ENCODE measurements around the gene ABHD17A. TPM values are rescaled to one million over a fixed set of nuclear protein-coding genes. Genes with fewer than 3 reads are reported as not detected.
"Not testable (repeated sequence)": the region's sequence is repeated elsewhere in the genome, so short reads cannot be mapped to it uniquely, and the experiment has no call there.

ABHD17A gene
- total RNA-seq, 1 experiment from 2014 or later: 47.5 TPM

DNA sequence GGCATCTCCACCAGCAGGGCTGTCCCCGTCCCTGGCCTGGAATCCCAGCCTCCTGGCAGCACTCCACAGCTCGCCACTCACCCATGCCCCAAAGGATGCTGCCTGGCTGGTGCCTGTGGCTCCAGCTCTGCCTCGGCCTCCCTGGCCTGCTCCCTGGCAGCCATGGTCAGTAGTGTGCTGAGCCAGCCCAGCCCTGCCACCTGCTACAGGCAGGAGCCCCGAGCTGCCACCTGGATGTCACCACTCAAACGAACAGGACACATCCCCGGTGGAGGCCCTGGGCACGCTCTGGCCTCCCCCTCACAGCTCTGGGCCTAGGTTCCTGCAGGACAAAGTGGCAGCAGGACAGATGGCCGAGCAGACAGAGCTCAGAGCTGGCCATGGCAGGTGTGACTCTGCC is 6.7 kb downstream of the ABHD17A start:
- H3K27me3 ChIP-seq (ENCODE audit: insufficient read depth, low read length); H4K20me1 ChIP-seq (ENCODE audit: control insufficient read depth, insufficient read depth, insufficient read length); DNase-seq; H4K8ac ChIP-seq (replicated peaks; ENCODE audit: insufficient read length, low read depth, low read length); H2BK5ac ChIP-seq (ENCODE audit: insufficient read length, low read length); H3T11ph ChIP-seq (ENCODE audit: low read length); H3K56ac ChIP-seq (ENCODE audit: insufficient read length, low read depth, low read length); H3K4me1 ChIP-seq (ENCODE audit: insufficient read depth, low read length); H3K9me3 ChIP-seq (ENCODE audit: control insufficient read depth, low read depth, low read length); H3K4me2 ChIP-seq (ENCODE audit: insufficient read depth, insufficient read length, low read length); H3K27me3 Mint-ChIP-seq (ENCODE audit: low read depth); H3K27ac Mint-ChIP-seq; H3K27ac ChIP-seq (ENCODE audit: insufficient read length, low read depth, low read length); H2BK120ac ChIP-seq (ENCODE audit: low read depth, low read length, poor library complexity, severe bottlenecking); H3K36me3 Mint-ChIP-seq (ENCODE audit: insufficient read depth in 1 of 3, low read depth in 3 of 3); H3K9ac ChIP-seq (ENCODE audit: extremely low read depth, insufficient read length, low read length); H3K4ac ChIP-seq (ENCODE audit: low read depth, low read length); H3K18ac ChIP-seq (ENCODE audit: insufficient read length, low read depth, low read length); H3K23ac ChIP-seq (ENCODE audit: insufficient read length, low read depth, low read length); H2BK12ac ChIP-seq (ENCODE audit: insufficient read length, low read depth, low read length); H2AFZ ChIP-seq (ENCODE audit: low read length); H2BK15ac ChIP-seq (ENCODE audit: low read depth, low read length); H4K5ac ChIP-seq (ENCODE audit: insufficient read length, low read depth, low read length); H3K9me3 Mint-ChIP-seq; H3K4me3 Mint-ChIP-seq; H2BK20ac ChIP-seq (ENCODE audit: low read depth, low read length, poor library complexity, severe bottlenecking); H4K91ac ChIP-seq (ENCODE audit: insufficient read length, low read depth, low read length); H3K14ac ChIP-seq (ENCODE audit: insufficient read depth, low read length); H2AK5ac ChIP-seq (ENCODE audit: insufficient read length, low read length): not testable (repeated sequence)
- Histone ChIP-seq H3K79me2 (ENCODE audit: insufficient read depth, low read length) (peaks cover 12% of the 10 kb centered on the region; the same call in 1 of the 2 replicates), H3K23me2 (ENCODE audit: insufficient read length, low read depth, low read length, poor library complexity, severe bottlenecking) (peaks cover 17% of the 10 kb centered on the region), H3K79me1 (ENCODE audit: insufficient read depth, low read depth, low read length, poor library complexity, severe bottlenecking) (peaks cover 12% of the 10 kb centered on the region)
- H3K4me1 Mint-ChIP-seq: peaks cover 29 to 30% of the 10 kb centered on the region in 2 experiments
- WGBS (ENCODE audit: extremely low coverage, insufficient read length, low lambda C conversion rate): no CpG with 5 or more reads among the region's 8 CpGs

- not testable (repeated sequence) for H3K9me3 ChIP-seq (ENCODE audit: control insufficient read depth, low read depth, low read length); H3K27ac ChIP-seq (ENCODE audit: insufficient read length, low read depth, low read length); H3K23ac ChIP-seq (ENCODE audit: insufficient read length, low read depth, low read length); H3K9me3 Mint-ChIP-seq; H2AFZ ChIP-seq (ENCODE audit: low read length); H2BK15ac ChIP-seq (ENCODE audit: low read depth, low read length); H3K9ac ChIP-seq (ENCODE audit: extremely low read depth, insufficient read length, low read length); H3K27ac Mint-ChIP-seq; H3K18ac ChIP-seq (ENCODE audit: insufficient read length, low read depth, low read length); H3K4ac ChIP-seq (ENCODE audit: low read depth, low read length); H3K56ac ChIP-seq (ENCODE audit: insufficient read length, low read depth, low read length); H2AK5ac ChIP-seq (ENCODE audit: insufficient read length, low read length); H2BK120ac ChIP-seq (ENCODE audit: low read depth, low read length, poor library complexity, severe bottlenecking); H3K27me3 Mint-ChIP-seq (ENCODE audit: low read depth); H4K5ac ChIP-seq (ENCODE audit: insufficient read length, low read depth, low read length); H2BK5ac ChIP-seq (ENCODE audit: insufficient read length, low read length); H2BK12ac ChIP-seq (ENCODE audit: insufficient read length, low read depth, low read length); H3K27me3 ChIP-seq (ENCODE audit: insufficient read depth, low read length); H3T11ph ChIP-seq (ENCODE audit: low read length); H4K20me1 ChIP-seq (ENCODE audit: control insufficient read depth, insufficient read depth, insufficient read length); H3K79me2 ChIP-seq (ENCODE audit: insufficient read depth, low read length); H4K8ac ChIP-seq (replicated peaks; ENCODE audit: insufficient read length, low read depth, low read length); H3K36me3 Mint-ChIP-seq (ENCODE audit: insufficient read depth in 1 of 3, low read depth in 3 of 3); H3K4me1 ChIP-seq (ENCODE audit: insufficient read depth, low read length); H3K4me2 ChIP-seq (ENCODE audit: insufficient read depth, insufficient read length, low read length); H3K79me1 ChIP-seq (ENCODE audit: insufficient read depth, low read depth, low read length, poor library complexity, severe bottlenecking); H4K91ac ChIP-seq (ENCODE audit: insufficient read length, low read depth, low read length); H3K4me3 Mint-ChIP-seq; H2BK20ac ChIP-seq (ENCODE audit: low read depth, low read length, poor library complexity, severe bottlenecking); H3K14ac ChIP-seq (ENCODE audit: insufficient read depth, low read length)
- DNase-seq: peak; percentile 38
- H3K23me2 ChIP-seq (ENCODE audit: insufficient read length, low read depth, low read length, poor library complexity, severe bottlenecking): peaks cover 19% of the 10 kb centered on the region
- peaks cover 17 to 18% of the 10 kb centered on the region in 2 experiments for H3K4me1 Mint-ChIP-seq
- whole genome bisulfite sequencing (ENCODE audit: extremely low coverage, insufficient read length, low lambda C conversion rate): no CpG with 5 or more reads among the region's 47 CpGs
These were observed 8.0 kb downstream of the ABHD17A start for GRCh38 chr19:1877280-1877660.
